Skeletal muscle satellite cell (primary cell): ENCODE data around the gene ELP4.

Source experiments
- H3K27me3 ChIP-seq: 2 replicates; pipeline ENCODE4 v1.7.0; 2013; ENCODE audit warnings: low read length; ENCODE audit not compliant: control insufficient read depth, insufficient read depth
- H3K36me3 ChIP-seq: 2 replicates; pipeline ENCODE4 v1.7.0; 2013; ENCODE audit warnings: mild to moderate bottlenecking, control low read depth, low read length; ENCODE audit not compliant: insufficient read depth
- H3K4me1 ChIP-seq: 2 replicates; pipeline ENCODE4 v1.7.0; 2013; ENCODE audit warnings: low read length; ENCODE audit not compliant: control insufficient read depth, insufficient read depth
- H3K4me2 ChIP-seq: 2 replicates; pipeline ENCODE4 v1.7.0; 2013; ENCODE audit warnings: mild to moderate bottlenecking, low read length
- H3K4me3 ChIP-seq: 2 replicates; pipeline ENCODE4 v1.7.0; 2013; ENCODE audit warnings: low read length
- H3K9ac ChIP-seq: 2 replicates; pipeline ENCODE4 v1.7.0; 2013; ENCODE audit warnings: mild to moderate bottlenecking, low read depth, low read length, moderate library complexity
- H3K9me3 ChIP-seq: replicated peaks from 2 replicates; pipeline ENCODE4 v1.7.0; 2013; ENCODE audit warnings: mild to moderate bottlenecking, control low read depth, low read length

Gene ELP4

GRCh38 chr11:31796499-31797189 is 287.1 kb downstream of the ELP4 start:
- H3K4me2 ChIP-seq, result no peak overlapping the region
- H3K27me3 ChIP-seq, result peaks cover 68% of the 10 kb centered on the region
- H3K4me1 ChIP-seq, result peaks cover 15% of the 10 kb centered on the region
- H3K36me3 ChIP-seq, result no peaks in the 10 kb centered on the region
- H3K9me3 ChIP-seq, result no peaks in the 10 kb centered on the region
- no peak overlapping the region for H3K9ac ChIP-seq
- H3K4me3 ChIP-seq, result no peak overlapping the region

- Histone ChIP-seq H3K9ac (no peak overlapping the region), H3K36me3 (no peaks in the 10 kb centered on the region), H3K4me3 (no peak overlapping the region), H3K27me3 (peaks cover 75% of the 10 kb centered on the region), H3K9me3 (no peaks in the 10 kb centered on the region), H3K4me1 (peaks cover 15% of the 10 kb centered on the region), H3K4me2 (peak overlapping the region; percentile 50)
Observed at GRCh38 chr11:31797190-31798056, 287.9 kb downstream of the ELP4 start.

DNA sequence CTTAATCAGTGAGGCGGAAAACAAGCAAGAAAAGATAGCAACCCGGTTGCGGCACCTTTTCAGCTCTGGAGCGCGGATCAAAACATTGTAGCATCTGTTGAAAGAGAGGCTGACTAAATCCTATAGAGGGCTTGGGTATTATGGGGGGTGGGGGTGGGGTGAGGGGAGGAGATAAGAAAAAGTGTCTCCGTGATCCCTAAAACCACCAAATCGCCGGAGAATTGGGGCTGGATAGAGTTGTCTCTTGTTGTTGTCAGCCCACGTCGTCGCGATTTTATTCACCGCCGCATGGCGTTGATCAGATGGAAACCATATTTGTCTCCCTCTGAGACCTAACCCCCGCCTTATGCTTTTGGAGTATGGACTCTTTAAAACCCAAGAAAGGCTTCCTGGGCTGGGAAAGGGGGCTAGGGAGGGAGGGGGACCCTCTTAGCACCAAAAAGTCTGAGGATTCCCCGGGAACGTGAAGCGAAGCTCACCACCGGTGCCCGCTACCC is 288.5 kb downstream of the ELP4 start:
- Histone ChIP-seq H3K36me3 (no peaks in the 10 kb centered on the region), H3K9ac (no peak overlapping the region), H3K4me2 (peak overlapping the region; percentile 73), H3K4me1 (peaks cover 15% of the 10 kb centered on the region), H3K9me3 (peaks cover under 1% of the 10 kb centered on the region), H3K4me3 (peak overlapping the region; percentile 53), H3K27me3 (peaks cover 81% of the 10 kb centered on the region)

- Histone ChIP-seq H3K27me3 (peaks cover 83% of the 10 kb centered on the region), H3K36me3 (no peaks in the 10 kb centered on the region), H3K4me2 (peak overlapping the region; percentile 73), H3K4me3 (peak overlapping the region; percentile 53), H3K4me1 (peaks cover 15% of the 10 kb centered on the region), H3K9me3 (peaks cover 7% of the 10 kb centered on the region), H3K9ac (no peak overlapping the region)
Observed at GRCh38 chr11:31798554-31799434, 289.2 kb downstream of the ELP4 start.

- no peaks in the 10 kb centered on the region for H3K36me3 ChIP-seq
- peaks cover 89% of the 10 kb centered on the region for H3K27me3 ChIP-seq
- no peak overlapping the region for H3K9ac ChIP-seq
- H3K9me3 ChIP-seq, result peaks cover 7% of the 10 kb centered on the region
- peak overlapping the region; percentile 53 for H3K4me3 ChIP-seq
- peaks cover 21% of the 10 kb centered on the region for H3K4me1 ChIP-seq
- peak overlapping the region; percentile 73 for H3K4me2 ChIP-seq
Observed at GRCh38 chr11:31799435-31800397, 290.1 kb downstream of the ELP4 start.

DNA sequence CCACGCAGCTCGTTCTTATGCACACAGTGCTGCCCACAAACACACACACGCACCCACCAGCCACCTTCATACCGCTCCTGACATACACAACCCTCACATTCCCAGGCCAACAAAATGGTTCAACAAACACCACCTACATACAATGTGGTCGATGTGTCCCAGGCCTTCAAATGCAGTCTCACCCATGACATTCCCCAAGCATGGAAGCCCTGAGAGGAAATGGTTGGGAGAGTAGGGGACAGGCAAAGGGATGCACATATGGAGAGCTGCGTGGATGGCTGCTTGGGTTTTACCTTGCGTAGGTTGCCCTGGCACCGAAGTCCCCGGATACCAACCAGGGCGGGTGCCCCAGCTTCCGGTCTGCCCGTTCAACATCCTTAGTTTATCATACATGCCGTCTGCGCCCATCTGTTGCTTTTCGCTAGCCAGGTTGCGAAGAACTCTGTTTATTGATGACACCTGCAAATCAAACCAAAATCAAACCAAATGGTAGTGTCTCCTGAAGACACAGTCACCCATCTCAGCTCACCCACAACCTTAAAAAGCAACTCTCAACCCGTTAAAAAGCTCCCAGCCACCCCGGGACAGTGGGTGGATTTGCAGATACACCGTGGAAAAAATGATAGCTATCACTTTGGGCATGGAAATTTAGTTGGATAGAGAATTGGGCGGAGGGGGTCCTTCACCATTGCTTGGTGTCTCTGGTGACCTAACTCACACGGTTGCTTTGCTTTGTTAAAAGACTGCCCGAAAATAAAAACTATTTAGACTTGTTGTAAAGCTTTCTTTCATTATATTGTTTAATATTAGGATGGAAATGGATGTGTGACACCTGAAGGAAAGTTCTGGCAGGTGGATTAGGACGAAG is 291.1 kb downstream of the ELP4 start:
- Histone ChIP-seq H3K9me3 (peaks cover 7% of the 10 kb centered on the region), H3K9ac (no peak overlapping the region), H3K4me3 (no peak overlapping the region), H3K36me3 (no peaks in the 10 kb centered on the region), H3K27me3 (peaks cover 95% of the 10 kb centered on the region), H3K4me2 (no peak overlapping the region), H3K4me1 (peaks cover 26% of the 10 kb centered on the region)

DNA sequence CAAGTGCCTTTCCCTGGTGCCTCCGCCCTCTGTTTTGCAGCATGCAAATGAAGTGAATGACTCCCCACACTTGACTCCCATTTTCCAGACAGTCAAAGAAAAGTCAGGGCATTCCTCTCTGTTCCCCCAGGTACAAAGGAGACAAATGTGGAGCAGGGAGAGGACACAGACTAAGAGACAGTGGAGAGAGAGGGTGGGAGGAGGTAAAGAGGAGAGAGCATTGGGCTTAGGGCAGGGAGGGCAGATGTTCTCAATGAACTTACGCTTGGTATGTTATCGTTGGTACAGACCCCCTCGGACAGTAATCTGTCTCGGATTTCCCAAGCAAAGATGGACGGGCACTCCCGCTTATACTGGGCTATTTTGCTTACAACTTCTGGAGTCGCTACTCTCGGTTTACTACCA is 291.7 kb downstream of the ELP4 start:
- Histone ChIP-seq H3K4me1 (peaks cover 26% of the 10 kb centered on the region), H3K36me3 (no peaks in the 10 kb centered on the region), H3K27me3 (peaks cover 96% of the 10 kb centered on the region), H3K4me3 (no peak overlapping the region), H3K9me3 (peaks cover 7% of the 10 kb centered on the region), H3K4me2 (no peak overlapping the region), H3K9ac (no peak overlapping the region)

DNA sequence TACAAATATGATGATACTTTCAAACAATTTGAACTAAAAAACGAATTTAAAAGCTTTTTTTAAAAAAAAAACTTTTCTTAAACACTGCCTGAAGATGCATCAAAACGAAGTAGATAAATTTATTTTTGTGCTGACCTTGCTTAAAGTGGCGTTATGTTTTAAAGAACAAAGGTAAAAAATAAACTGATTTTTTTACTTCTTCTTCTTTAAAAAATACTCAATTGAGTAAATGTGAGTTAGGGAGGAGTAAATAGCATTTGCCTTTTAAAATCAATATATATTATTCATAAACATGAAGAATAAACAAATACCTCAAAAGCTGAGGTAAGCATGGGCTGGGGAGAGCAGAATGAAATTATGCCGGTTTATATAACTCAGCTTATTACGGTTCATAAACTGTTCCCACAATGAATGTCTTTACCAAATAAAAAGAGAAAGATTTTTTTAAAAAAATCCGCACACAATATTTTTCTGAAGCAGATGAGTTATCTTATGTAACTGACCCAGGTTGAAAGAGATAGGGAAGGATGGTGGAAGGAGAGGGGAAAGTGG is 292.5 kb downstream of the ELP4 start:
- peaks cover 7% of the 10 kb centered on the region for H3K9me3 ChIP-seq
- H3K9ac ChIP-seq, result no peak overlapping the region
- peaks cover 98% of the 10 kb centered on the region for H3K27me3 ChIP-seq
- H3K4me3 ChIP-seq, result no peak overlapping the region
- no peak overlapping the region for H3K4me2 ChIP-seq
- H3K36me3 ChIP-seq, result no peaks in the 10 kb centered on the region
- peaks cover 26% of the 10 kb centered on the region for H3K4me1 ChIP-seq

DNA sequence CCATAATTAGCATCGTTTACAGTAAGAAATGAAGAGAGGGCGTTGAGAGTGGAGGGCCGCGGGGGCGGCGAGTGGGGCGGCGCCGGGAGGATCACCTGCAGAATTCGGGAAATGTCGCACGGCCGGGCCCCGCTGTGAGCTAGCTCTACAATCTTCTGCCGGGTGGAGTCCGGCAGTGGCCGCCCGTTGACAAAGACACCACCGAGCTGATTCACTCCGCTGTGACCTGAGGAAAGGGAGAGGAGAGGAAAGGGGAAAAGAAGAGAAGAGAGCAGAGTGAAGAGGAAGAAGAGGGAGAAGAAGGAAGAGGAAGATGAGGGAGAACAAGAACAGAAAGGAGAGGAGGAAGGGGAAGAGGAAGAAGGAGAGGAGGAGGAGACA is 293.0 kb downstream of the ELP4 start:
- peaks cover 26% of the 10 kb centered on the region for H3K4me1 ChIP-seq
- peaks cover 7% of the 10 kb centered on the region for H3K9me3 ChIP-seq

More for the DNA sequence above, 293.0 kb downstream of the ELP4 start:
- no peak overlapping the region for H3K4me2 ChIP-seq
- peaks cover 98% of the 10 kb centered on the region for H3K27me3 ChIP-seq
- no peak overlapping the region for H3K9ac ChIP-seq
- no peak overlapping the region for H3K4me3 ChIP-seq
- no peaks in the 10 kb centered on the region for H3K36me3 ChIP-seq
